Fibroblast of skin of left biceps (primary cell): Measurements from ENCODE around the gene RPS6KC1.

Experiments
- DNase-seq, 2 experiments: peaks; one replicate each; pipeline ENCODE4 v3.0.0-alpha.2; 2013; ENCODE audit warnings: low read depth in 2 of 2

Gene RPS6KC1

GRCh38 chr1:213231795-213232231 is 180.8 kb downstream of the RPS6KC1 start:
- no peak for DNase-seq

DNA sequence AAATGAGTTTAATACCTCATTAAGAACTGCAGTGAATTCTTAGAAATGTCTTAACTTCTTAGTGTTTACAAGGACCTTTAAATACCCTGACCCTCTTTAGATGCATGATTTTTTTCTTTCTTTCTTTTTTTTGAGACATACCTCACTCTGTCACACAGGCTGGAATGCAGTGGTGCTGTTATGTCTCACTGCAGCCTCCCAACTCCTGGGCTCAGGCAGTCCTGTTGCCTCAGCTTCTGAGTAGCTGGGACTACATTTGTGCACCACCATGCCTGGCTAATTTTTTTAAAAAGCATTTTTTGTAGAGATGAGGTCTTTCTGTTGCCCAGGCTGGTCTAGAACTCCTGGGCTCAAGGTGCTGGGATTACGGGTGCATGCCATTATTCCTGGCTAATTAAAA is 191.8 kb downstream of the RPS6KC1 start:
- DNase-seq: no peak

DNA sequence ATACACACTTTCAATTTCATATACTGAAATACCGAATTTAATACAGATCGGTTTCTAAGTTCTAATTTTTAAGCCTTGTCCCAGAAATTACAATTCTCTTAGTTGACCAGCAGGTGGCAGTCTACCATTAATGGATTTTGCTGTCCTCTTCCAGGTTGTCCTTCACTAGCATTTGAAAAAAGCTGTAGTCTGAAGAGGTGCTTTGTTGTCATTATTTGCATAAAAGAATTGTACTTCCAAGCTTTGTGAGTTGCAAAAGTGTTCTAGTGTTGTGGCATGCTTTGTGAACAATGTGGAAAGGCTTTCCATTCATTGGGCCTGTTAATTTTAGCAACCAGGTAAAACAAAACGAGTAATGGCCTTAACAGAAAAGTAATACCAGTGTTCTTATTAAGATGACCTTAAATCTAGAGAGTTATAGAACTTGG is 193.6 kb downstream of the RPS6KC1 start:
- DNase-seq: peak in 1 of 2 experiments; percentile 17

DNA sequence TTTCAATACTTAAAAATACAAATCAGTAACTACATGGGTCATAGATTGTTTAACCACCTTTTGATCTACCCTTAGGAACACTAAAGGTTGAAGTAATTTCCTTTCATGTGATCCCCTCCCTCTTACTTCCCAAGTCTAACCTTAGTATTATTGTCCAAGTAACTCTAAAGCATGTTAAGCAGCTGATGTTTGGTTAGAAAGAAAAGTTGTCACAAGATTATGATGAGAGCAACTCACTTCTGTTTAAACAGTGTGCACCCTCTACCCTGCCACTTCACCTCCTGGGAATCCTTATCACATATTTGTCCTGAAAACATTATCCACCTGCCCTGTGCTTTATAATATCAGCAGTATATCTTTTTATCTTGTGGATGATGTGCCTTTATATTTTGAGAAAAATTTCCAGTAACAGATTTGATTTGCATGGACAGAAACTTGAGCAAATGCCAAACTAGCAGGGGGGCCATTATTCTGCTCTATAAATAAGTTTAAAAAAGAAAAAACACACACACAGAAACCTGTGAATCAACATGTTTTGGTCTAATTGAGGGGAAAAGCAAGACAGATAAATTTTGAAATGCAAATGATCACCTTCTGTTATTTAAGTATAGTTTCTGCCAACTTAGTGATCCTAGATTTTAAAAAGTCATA is 194.3 kb downstream of the RPS6KC1 start:
- no peak for DNase-seq

DNA sequence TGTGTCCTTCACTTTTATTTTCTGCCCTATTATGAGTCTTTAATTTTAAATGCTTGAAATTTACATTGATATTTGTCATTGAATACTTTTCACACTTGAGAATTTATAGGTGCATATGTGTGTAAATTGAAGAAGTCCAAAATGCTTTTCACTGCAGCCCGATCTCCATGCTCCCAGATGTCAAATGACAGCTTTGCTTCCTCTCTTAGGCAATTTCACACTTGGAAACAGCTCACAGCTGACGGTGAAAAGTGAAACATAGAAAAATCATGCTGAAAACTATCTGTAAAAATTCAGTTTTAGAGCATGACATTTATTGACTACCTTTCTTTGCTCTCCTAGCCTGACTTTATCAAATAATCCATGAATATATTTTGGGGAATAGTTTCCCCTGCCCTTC is 196.0 kb downstream of the RPS6KC1 start:
- no peak for DNase-seq

GRCh38 chr1:213249395-213249794 is 198.4 kb downstream of the RPS6KC1 start:
- no peak for DNase-seq

GRCh38 chr1:213250041-213250440 is 199.0 kb downstream of the RPS6KC1 start:
- no peak for DNase-seq

- DNase-seq: no peak
Observed at GRCh38 chr1:213250446-213250845, 199.4 kb downstream of the RPS6KC1 start.

DNA sequence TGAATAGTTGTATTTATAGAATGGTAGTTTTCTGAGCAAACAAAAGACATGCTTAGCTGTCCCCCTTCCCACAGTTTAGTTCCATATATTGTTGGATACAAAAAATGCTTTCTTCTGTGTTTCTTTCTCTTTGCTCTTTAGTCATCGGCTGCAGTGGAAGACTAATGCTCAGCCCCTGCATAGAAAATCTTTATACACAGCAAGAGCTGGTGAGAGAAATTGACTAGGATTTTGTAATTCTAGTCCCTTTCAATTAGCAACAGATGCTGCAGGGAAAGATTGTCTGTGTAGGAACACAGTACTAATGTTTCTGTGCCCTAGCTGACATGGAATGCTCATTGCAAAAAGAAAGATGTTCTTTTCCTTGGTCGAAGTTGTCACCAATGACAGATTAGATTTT is 200.9 kb downstream of the RPS6KC1 start:
- DNase-seq: peak in 1 of 2 experiments; percentile 8

- DNase-seq: no peak
Observed at GRCh38 chr1:213256438-213257087, 205.5 kb downstream of the RPS6KC1 start.

DNA sequence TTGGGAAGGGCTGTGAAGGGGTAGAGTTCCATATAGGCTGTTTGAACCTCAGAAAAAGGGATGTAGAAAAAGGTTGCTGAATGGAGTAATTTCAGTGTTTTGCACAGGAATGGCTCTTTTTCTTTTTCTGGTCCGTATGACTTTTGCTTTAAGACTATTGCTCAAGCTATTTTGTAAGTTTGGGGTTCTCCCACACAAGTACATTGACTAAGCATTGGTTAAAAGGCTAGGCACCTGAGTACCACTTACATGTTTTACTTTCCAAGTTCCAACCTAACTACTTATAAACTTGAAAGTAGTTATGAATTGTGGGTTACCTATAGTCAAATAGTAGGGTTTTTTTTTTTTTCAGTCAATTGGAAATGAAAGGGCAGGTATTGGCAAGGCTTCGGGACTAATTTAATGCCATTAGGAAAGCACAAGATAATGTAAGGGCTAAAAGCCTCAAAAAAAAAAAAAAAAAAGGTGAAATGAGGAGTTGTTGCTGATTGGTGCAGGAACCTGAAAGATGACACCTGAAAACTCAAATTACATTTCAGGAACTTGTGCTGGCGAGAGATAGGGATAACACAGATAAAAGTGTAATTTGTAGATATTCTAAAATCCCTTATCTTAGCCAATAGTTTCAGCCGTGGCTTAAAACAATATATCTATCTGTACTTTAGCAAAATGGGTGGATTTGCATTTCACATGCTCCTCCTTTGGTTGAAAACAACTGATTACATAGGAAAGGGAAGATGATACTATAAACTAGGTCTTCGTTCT is 209.5 kb downstream of the RPS6KC1 start:
- DNase-seq: no peak

DNA sequence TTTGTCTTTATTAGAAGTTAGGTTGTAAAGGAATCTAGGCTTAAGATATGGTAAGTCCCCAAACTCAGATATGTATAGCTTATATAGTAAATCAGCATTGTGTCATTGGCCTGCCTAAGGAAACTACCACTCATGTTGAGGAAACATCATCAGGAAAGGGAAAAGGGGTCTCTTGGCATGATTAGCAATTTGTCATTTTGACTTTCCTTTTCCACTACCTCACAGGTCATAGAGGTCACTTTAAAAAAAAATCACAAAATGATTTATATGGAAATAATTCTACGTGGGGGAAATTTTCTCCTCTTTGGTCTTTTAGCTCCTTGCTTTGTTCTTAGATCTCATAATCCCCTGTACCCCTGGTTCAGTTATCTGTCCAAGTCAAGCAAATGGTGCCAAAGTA is 213.5 kb downstream of the RPS6KC1 start:
- no peak for DNase-seq

DNA sequence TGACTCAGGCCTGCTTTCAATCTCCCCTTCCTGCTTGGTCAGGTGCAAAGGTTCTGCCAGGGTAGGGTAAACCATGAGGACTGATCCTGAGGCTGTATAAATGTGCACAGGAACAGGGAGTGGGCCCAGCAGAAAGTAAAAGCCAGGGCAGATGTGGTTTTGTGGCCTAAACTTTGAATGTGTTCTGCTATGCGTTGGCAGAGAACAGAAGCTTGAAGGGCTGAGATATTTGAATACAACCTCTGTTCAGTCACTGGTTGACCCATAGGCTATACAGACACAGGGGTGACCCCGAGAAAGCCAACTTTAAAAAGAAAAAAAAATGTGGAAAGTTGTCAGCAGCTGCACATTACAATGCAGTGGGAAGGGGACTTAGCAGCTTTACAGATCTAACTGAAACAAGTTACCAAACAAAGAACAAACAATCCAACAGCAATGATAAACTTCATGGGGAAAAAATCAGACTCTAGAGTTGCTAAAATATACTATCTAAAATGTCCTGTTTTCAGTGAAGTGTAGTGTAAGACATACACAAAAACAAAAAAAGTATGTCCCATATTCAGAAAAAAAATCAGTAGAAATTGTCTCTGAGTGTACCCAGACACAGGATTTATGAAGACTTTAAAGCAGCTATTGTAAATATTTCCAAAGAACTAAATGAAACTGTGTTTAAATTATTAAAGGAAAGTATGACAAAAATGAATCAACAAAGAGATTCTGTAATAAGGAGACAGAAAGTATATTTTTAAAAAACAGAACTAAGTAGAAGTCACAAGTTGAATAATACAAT is 216.1 kb downstream of the RPS6KC1 start:
- DNase-seq: no peak

DNA sequence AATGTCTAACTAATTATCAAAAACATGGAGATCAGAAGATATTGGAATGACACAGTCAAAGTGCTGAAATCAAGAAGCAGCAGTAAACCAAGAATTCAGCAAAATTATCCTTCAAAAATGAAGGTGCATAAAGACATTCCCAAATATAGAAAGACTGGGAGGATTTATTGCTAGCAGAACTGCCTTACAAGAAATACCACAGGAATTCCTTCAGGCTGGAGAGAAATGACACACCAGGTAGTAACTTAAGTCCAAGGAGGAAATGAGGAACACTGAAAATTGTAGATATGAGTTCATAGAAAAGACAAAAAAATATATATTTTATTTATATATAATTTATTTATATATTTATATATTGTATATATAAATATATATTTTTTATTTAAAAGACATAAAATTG is 217.2 kb downstream of the RPS6KC1 start:
- peak; percentile 31 to 35 for DNase-seq

DNA sequence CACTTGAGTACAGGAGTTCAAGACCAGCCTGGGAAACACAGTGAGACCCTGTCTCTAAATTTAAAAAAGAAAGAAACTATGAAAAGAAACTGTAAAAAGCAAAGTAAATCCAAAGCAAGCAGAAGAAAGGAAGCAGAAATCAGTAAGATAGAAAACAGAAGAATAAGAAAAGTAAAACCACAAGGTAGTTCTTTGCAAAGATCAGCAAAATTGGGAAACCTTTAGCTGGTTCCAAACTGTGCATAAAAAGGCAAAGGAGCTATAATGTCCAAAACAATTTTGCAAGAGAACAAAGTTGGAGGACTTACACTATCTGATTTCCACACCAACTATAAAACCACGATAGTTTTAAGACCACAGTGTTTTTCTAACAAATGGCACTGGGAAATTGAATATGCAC is 218.8 kb downstream of the RPS6KC1 start:
- no peak for DNase-seq

DNA sequence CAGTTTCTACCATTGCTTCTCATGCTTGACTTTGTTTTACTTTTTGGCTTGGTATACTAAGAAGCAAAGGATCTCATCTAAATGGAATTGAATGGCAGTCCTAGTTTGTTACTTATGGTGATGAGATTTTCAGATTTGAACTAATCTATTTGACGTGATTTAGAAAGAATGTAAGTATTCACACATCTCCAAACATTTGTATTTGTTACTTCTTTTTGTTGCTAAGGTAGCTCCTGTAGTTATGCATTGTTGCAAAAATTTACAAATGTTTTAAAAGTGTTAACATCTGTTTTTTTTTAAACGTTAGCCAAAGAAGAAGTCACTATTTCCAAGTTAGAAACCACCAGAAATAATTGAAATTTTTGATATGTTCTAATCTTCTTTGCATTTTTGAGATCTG is 222.5 kb downstream of the RPS6KC1 start:
- peak; percentile 15 to 30 for DNase-seq

DNA sequence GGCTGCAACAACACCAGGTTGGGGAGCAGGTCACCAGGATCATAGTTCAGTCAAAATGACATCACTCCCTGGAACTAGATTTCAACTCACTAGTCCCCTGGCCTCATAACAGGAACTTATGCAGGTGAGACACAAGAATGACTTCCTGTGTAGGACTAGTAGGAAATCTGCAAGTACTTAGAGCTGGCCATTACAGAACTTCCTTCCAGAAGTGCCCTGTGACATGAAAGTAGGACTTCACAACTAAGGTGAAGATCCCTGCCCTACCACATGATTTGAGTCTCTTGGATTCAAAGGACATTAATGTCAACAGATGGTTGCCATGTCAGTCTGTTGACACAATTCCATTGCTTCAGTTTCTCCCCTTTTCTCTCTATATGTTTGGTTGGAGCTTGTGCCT is 223.1 kb downstream of the RPS6KC1 start:
- DNase-seq: no peak

DNA sequence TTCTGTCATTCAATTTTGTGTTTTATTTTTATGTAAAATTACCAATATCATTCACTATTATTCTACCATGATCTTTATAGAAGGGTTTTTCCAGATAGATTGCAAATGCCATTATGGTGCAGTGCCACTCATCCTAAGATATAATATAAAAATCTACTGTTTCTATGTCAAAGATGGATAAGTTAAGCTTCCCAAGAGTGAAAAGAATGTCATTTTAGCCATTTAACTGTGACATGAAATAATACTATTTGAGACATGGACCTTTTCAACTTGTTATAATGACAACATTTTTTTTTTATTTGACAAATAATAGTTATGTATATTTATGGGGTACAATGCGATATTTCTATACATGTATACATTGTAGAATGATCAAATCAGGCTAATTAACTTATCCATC is 224.3 kb downstream of the RPS6KC1 start:
- no peak for DNase-seq

- no peak for DNase-seq
Observed at GRCh38 chr1:213276236-213276635, 225.2 kb downstream of the RPS6KC1 start.

DNA sequence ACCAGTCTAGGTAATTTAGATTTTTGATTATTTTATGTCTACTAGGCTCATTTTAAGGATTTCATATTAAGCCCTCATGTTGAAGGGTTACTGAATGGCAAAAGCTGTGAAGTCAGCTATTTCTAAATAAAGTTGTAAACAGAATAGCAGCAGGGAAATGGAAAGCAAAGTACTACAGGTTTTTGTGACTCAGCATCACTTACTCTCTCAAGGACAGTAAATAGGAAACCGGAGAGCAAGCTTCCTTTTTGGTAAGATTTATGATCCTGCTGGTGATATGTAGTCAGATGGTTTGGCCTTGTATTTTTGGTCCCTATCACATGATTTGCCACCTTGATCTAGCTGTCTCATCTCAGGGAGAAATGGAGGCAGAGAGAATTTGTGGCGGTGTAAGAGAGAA is 226.0 kb downstream of the RPS6KC1 start:
- no peak for DNase-seq

DNA sequence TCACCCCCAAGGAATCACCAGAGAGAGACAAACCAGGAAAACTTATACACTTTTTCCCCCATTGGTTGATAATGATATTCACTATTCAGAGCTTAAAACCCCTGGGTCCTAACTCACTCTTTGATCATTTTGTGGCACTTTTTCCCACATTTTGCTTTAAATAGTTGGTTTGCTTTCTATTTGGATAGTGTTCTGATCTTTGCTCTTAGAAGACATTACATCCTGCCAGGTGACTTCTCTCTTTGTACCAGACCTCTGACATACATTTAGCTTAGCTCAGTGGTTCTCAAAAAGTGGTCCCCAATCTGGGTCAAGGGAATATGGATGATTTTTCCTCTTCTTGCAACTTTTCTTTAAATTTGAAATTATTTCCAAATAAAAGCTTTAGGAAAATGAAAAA is 228.4 kb downstream of the RPS6KC1 start:
- DNase-seq: no peak

DNA sequence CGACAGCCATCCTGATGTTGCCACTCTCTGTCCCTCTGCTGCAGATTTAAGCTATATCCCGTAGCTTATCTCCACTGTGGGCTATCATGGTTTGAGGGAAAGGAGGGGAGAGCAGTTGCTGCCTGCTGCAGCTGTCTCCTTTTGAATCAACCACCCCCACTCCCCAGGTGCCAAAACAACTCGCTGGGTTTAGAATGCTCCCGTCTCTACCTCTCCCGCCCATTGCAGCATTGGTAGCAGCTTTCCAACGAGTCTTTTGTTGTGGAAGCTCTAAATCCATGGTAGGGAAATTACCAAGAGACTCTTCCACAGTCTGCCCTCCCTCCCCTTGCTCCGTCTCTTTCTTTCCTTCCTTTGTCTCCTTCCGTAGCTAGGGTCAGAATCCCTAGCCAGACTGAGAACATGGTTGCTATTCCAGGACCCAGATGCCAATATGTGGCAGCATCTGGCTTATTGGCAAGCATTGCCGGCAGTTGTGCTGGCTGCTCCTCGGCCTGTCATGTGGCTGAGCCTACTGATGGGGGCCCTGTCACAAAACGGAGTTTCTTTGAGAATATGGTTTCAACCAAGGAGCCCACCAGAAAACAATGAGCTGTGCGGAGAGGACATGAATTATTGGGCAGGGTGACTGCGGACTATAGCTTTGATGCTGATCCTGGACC is 230.7 kb downstream of the RPS6KC1 start:
- no peak for DNase-seq
